Mesendoderm (in vitro differentiated cells): ENCODE measurements around the gene ATP5F1D.

Source experiments
- DNase-seq: peaks from one replicate; pipeline ENCODE4 v3.0.0; 2013
- H2AK5ac ChIP-seq: 2 replicates; pipeline ENCODE4 v1.6.1; 2013; ENCODE audit warnings: low read length, inconsistent platforms
- H2BK120ac ChIP-seq: 2 replicates; pipeline ENCODE4 v1.6.1; 2013; ENCODE audit warnings: low read depth, mild to moderate bottlenecking, low read length, moderate library complexity, mixed read lengths
- H2BK15ac ChIP-seq: replicated peaks from 2 replicates; pipeline ENCODE4 v1.6.1; 2013; ENCODE audit warnings: low read depth, mild to moderate bottlenecking, moderate library complexity
- H2BK5ac ChIP-seq: 2 replicates; pipeline ENCODE4 v1.6.1; 2013; ENCODE audit warnings: low read length, inconsistent platforms
- H3K18ac ChIP-seq: 2 replicates; pipeline ENCODE4 v1.6.1; 2013; ENCODE audit warnings: mild to moderate bottlenecking, low read length, mixed read lengths
- H3K23ac ChIP-seq: one replicate; pipeline ENCODE4 v1.6.1; 2013; ENCODE audit warnings: low read length
- H3K27ac ChIP-seq: 2 replicates; pipeline ENCODE4 v1.5.1; 2013; ENCODE audit warnings: low read depth, mild to moderate bottlenecking, inconsistent platforms, low read length, moderate library complexity
- H3K27me3 ChIP-seq: 2 replicates; pipeline ENCODE4 v1.6.1; 2013; ENCODE audit warnings: low read length, control low read depth, mild to moderate bottlenecking, inconsistent platforms; ENCODE audit not compliant: insufficient read depth, poor library complexity
- H3K36me3 ChIP-seq: 2 replicates; pipeline ENCODE4 v1.6.1; 2013; ENCODE audit warnings: low read length, inconsistent platforms; ENCODE audit not compliant: control insufficient read depth, insufficient read depth
- H3K4ac ChIP-seq: one replicate; pipeline ENCODE4 v1.6.1; 2013; ENCODE audit warnings: low read depth, mild to moderate bottlenecking, low read length, moderate library complexity
- H3K4me1 ChIP-seq: 2 replicates; pipeline ENCODE4 v1.6.1; 2013; ENCODE audit warnings: low read depth, low read length, inconsistent platforms; ENCODE audit not compliant: control insufficient read depth
- H3K4me2 ChIP-seq: 2 replicates; pipeline ENCODE4 v1.6.1; 2013; ENCODE audit warnings: low read length
- H3K4me3 ChIP-seq: 2 replicates; pipeline ENCODE4 v1.5.1; 2013; ENCODE audit warnings: mild to moderate bottlenecking, low read length
- H3K56ac ChIP-seq: one replicate; pipeline ENCODE4 v1.6.1; 2013; ENCODE audit warnings: low read length
- H3K79me1 ChIP-seq: 2 replicates; pipeline ENCODE4 v1.6.1; 2013; ENCODE audit warnings: low read length, inconsistent platforms
- H3K79me2 ChIP-seq: 2 replicates; pipeline ENCODE4 v1.6.1; 2013; ENCODE audit warnings: mild to moderate bottlenecking, low read length; ENCODE audit not compliant: control insufficient read depth, insufficient read depth
- H3K9ac ChIP-seq: 2 replicates; pipeline ENCODE4 v1.6.1; 2013; ENCODE audit warnings: low read length, inconsistent platforms
- H4K5ac ChIP-seq: one replicate; pipeline ENCODE4 v1.6.1; 2013; ENCODE audit warnings: low read length
- H4K8ac ChIP-seq: one replicate; pipeline ENCODE4 v1.6.1; 2013; ENCODE audit warnings: low read depth, mild to moderate bottlenecking, control low read depth, low read length, moderate library complexity
- WGBS: extraction: QIAGEN DNeasy Blood & Tissue Kit; methylation state at CpG from one replicate; pipeline ENCODE4 v1.1.7; 2013; ENCODE audit warnings: low lambda C conversion rate, missing lambda C conversion rate; ENCODE audit not compliant: insufficient coverage; ENCODE audit errors: extremely low coverage; 5-methylcytosine and 5-hydroxymethylcytosine counted together

Gene ATP5F1D

GRCh38 chr19:1284979-1285736 lies 43.6 kb downstream of the ATP5F1D start:
- WGBS = no CpG with 5 or more reads among the region's 51 CpGs
- Histone ChIP-seq H3K79me2 (no peaks in the 10 kb centered on the region), H3K23ac (no peak overlapping the region), H2BK5ac (no peak overlapping the region), H2AK5ac (no peak overlapping the region), H3K9ac (peak overlapping the region; percentile 57), H3K27me3 (no peaks in the 10 kb centered on the region), H3K27ac (no peak overlapping the region), H3K4ac (no peak overlapping the region), H3K56ac (peak overlapping the region; percentile 76), H3K79me1 (no peaks in the 10 kb centered on the region), H3K4me3 (no peak overlapping the region), H3K4me1 (no peaks in the 10 kb centered on the region), H3K4me2 (no peak overlapping the region), H2BK15ac (no peak overlapping the region), H3K18ac (peak overlapping the region; percentile 4), H4K5ac (no peak overlapping the region), H3K36me3 (no peaks in the 10 kb centered on the region), H2BK120ac (no peak overlapping the region), H4K8ac (no peak overlapping the region)
- no peak for DNase-seq

- Histone ChIP-seq H2BK5ac (no peak within 1 kb of the TSS), H3K27ac (no peak within 1 kb of the TSS), H3K4me1 (no peaks in the 10 kb centered on the region), H3K23ac (peak within 1 kb of the TSS; percentile 7), H3K56ac (peak within 1 kb of the TSS; percentile 81), H3K36me3 (no peaks in the 10 kb centered on the region), H4K8ac (no peak within 1 kb of the TSS), H3K4me2 (peak within 1 kb of the TSS; percentile 31), H3K18ac (peak within 1 kb of the TSS; percentile 28), H3K4me3 (no peak within 1 kb of the TSS), H3K4ac (peak within 1 kb of the TSS; percentile 67), H4K5ac (no peak within 1 kb of the TSS), H3K79me1 (no peaks in the 10 kb centered on the region), H2AK5ac (no peak within 1 kb of the TSS), H3K9ac (peak within 1 kb of the TSS; percentile 57), H3K27me3 (no peaks in the 10 kb centered on the region), H3K79me2 (no peaks in the 10 kb centered on the region), H2BK120ac (no peak within 1 kb of the TSS), H2BK15ac (no peak within 1 kb of the TSS)
- WGBS = no CpG with 5 or more reads among the region's 113 CpGs
- no peak for DNase-seq
Observed at GRCh38 chr19:1285737-1286360, 44.3 kb downstream of the ATP5F1D start, which contains the start of gene EFNA2. Gene EFNA2 (plus strand): TSS chr19:1285873. CDS start chr19:1286169, 296 bp downstream.

GRCh38 chr19:1286487-1287353 lies 45.2 kb downstream of the ATP5F1D start:
- H4K5ac ChIP-seq = no peak overlapping the region
- H2BK120ac ChIP-seq = no peak overlapping the region
- peak overlapping the region; percentile 58 for H3K56ac ChIP-seq
- peak overlapping the region; percentile 67 for H3K4ac ChIP-seq
- peak overlapping the region; percentile 50 for H3K9ac ChIP-seq
- no peaks in the 10 kb centered on the region for H3K4me1 ChIP-seq
- H4K8ac ChIP-seq = no peak overlapping the region
- H3K27me3 ChIP-seq = no peaks in the 10 kb centered on the region
- H3K4me3 ChIP-seq = no peak overlapping the region
- H3K79me2 ChIP-seq = no peaks in the 10 kb centered on the region
- H3K27ac ChIP-seq = no peak overlapping the region
- H3K4me2 ChIP-seq = peak overlapping the region; percentile 31
- no peaks in the 10 kb centered on the region for H3K36me3 ChIP-seq
- H3K23ac ChIP-seq = peak overlapping the region; percentile 7
- H3K79me1 ChIP-seq = no peaks in the 10 kb centered on the region
- no CpG with 5 or more reads among the region's 38 CpGs for WGBS
- H2BK15ac ChIP-seq = no peak overlapping the region
- no peak overlapping the region for H2AK5ac ChIP-seq
- H3K18ac ChIP-seq = peak overlapping the region; percentile 28
- no peak for DNase-seq
- no peak overlapping the region for H2BK5ac ChIP-seq

- H2BK120ac ChIP-seq = no peak overlapping the region
- no peaks in the 10 kb centered on the region for H3K79me1 ChIP-seq
- DNase-seq = no peak
- H3K36me3 ChIP-seq = no peaks in the 10 kb centered on the region
- H3K27me3 ChIP-seq = no peaks in the 10 kb centered on the region
- no peak overlapping the region for H2BK15ac ChIP-seq
- H4K8ac ChIP-seq = no peak overlapping the region
- no peak overlapping the region for H4K5ac ChIP-seq
- H3K4me1 ChIP-seq = no peaks in the 10 kb centered on the region
- no peak overlapping the region for H2BK5ac ChIP-seq
- H3K9ac ChIP-seq = no peak overlapping the region
- H3K4ac ChIP-seq = no peak overlapping the region
- H3K4me3 ChIP-seq = no peak overlapping the region
- WGBS = no CpG with 5 or more reads among the region's 55 CpGs
- H3K56ac ChIP-seq = peak overlapping the region; percentile 34
- no peak overlapping the region for H2AK5ac ChIP-seq
- H3K18ac ChIP-seq = no peak overlapping the region
- no peaks in the 10 kb centered on the region for H3K79me2 ChIP-seq
- no peak overlapping the region for H3K23ac ChIP-seq
- H3K4me2 ChIP-seq = no peak overlapping the region
- H3K27ac ChIP-seq = no peak overlapping the region
Observed at GRCh38 chr19:1287354-1288225, 46.0 kb downstream of the ATP5F1D start.

GRCh38 chr19:1288226-1288612 lies 46.7 kb downstream of the ATP5F1D start:
- no peak overlapping the region for H3K23ac ChIP-seq
- no peaks in the 10 kb centered on the region for H3K36me3 ChIP-seq
- no peak overlapping the region for H3K18ac ChIP-seq
- no peak overlapping the region for H2AK5ac ChIP-seq
- H3K4me2 ChIP-seq = no peak overlapping the region
- H4K5ac ChIP-seq = no peak overlapping the region
- no peaks in the 10 kb centered on the region for H3K79me1 ChIP-seq
- no peak overlapping the region for H2BK5ac ChIP-seq
- H2BK15ac ChIP-seq = no peak overlapping the region
- H3K4ac ChIP-seq = no peak overlapping the region
- H3K4me1 ChIP-seq = no peaks in the 10 kb centered on the region
- H3K79me2 ChIP-seq = no peaks in the 10 kb centered on the region
- H3K4me3 ChIP-seq = no peak overlapping the region
- no peaks in the 10 kb centered on the region for H3K27me3 ChIP-seq
- DNase-seq = no peak
- no peak overlapping the region for H2BK120ac ChIP-seq
- H3K9ac ChIP-seq = no peak overlapping the region
- no CpG with 5 or more reads among the region's 18 CpGs for WGBS
- H4K8ac ChIP-seq = no peak overlapping the region
- H3K27ac ChIP-seq = no peak overlapping the region
- no peak overlapping the region for H3K56ac ChIP-seq
